HFFc6 (cell line): ENCODE data around the gene FTCD. TPM values are rescaled to one million over a fixed set of nuclear protein-coding genes. Genes with fewer than 3 reads are reported as not detected.

ENCODE experiments used
- DNase-seq: peaks from one replicate; pipeline ENCODE4 v3.0.0-alpha.2; 2018
- H3K27ac Mint-ChIP-seq: 2 replicates; pipeline ENCODE4 v1.8.0; 2020; ENCODE audit warnings: mild to moderate bottlenecking, mixed read lengths
- H3K27me3 Mint-ChIP-seq: 2 replicates; pipeline ENCODE4 v1.8.0; 2021; ENCODE audit warnings: mild to moderate bottlenecking, moderate library complexity, mixed read lengths; ENCODE audit not compliant: insufficient read depth
- H3K36me3 Mint-ChIP-seq: 2 replicates; pipeline ENCODE4 v1.8.0; 2021; ENCODE audit warnings: low read depth, mixed read lengths
- H3K4me1 Mint-ChIP-seq: 2 replicates; pipeline ENCODE4 v1.8.0; 2020; ENCODE audit warnings: low read depth, mixed read lengths
- H3K4me3 Mint-ChIP-seq: 2 replicates; pipeline ENCODE4 v1.8.0; 2020; ENCODE audit warnings: mild to moderate bottlenecking, moderate library complexity, mixed read lengths
- H3K9me3 Mint-ChIP-seq: 2 replicates; pipeline ENCODE4 v1.8.0; 2020; ENCODE audit warnings: mild to moderate bottlenecking, mixed read lengths
- CTCF ChIP-seq: fragments of 200-600 bp; sonication (generic); IDR thresholded peaks from 2 replicates; pipeline ENCODE4 v1.5.0; 2021; ENCODE audit warnings: antibody characterized with exemption, mild to moderate bottlenecking
- total RNA-seq, 6 experiments: library from RNA; stranded (reverse); fragmentation: NEBNext Ultra II Directional; extraction: Animal tissue kit (Norgen Biotek cat#: 25700); gene quantifications; 2 replicates in 1 of 6; 3 replicates in 5 of 6; pipeline ENCODE4 v1.2.3, GENCODE V29; 2021

FTCD gene
- total RNA-seq, 6 experiments from 2014 or later = 0.12 to 1.2 (median 0.17) TPM; not detected in 1

GRCh38 chr21:46092026-46092764 is 63.2 kb downstream of the FTCD start:
- Mint-ChIP-seq H3K27me3 (peaks cover 5% of the 10 kb centered on the region; the same call in 1 of the 2 replicates), H3K9me3 (peaks cover 25% of the 10 kb centered on the region), H3K4me1 (peaks cover 29% of the 10 kb centered on the region)

GRCh38 chr21:46091631-46092025 is 63.8 kb downstream of the FTCD start:
- Mint-ChIP-seq H3K9me3 (peaks cover 30% of the 10 kb centered on the region), H3K27ac (peak overlapping the region; percentile 98), H3K36me3 (peaks cover 27% of the 10 kb centered on the region), H3K4me1 (peaks cover 23% of the 10 kb centered on the region), H3K27me3 (peaks cover 5% of the 10 kb centered on the region; the same call in 1 of the 2 replicates), H3K4me3 (peak overlapping the region; percentile 86)
- no peak for TF ChIP-seq CTCF
- DNase-seq = no peak

More at GRCh38 chr21:46092026-46092764, 63.2 kb downstream of the FTCD start:
- Mint-ChIP-seq H3K4me3 (peak overlapping the region; percentile 86), H3K36me3 (peaks cover 22% of the 10 kb centered on the region), H3K27ac (peak overlapping the region; percentile 98)
- peak; percentile 97 for DNase-seq
- no peak for TF ChIP-seq CTCF

- Mint-ChIP-seq H3K36me3 (peaks cover 28% of the 10 kb centered on the region), H3K27me3 (peaks cover 5% of the 10 kb centered on the region; the same call in 1 of the 2 replicates), H3K27ac (peak overlapping the region; percentile 98), H3K9me3 (peaks cover 31% of the 10 kb centered on the region), H3K4me1 (peaks cover 23% of the 10 kb centered on the region), H3K4me3 (no peak overlapping the region)
- no peak for DNase-seq
- no peak for TF ChIP-seq CTCF
These were observed 64.3 kb downstream of the FTCD start for GRCh38 chr21:46091118-46091517.

- DNase-seq = no peak
- TF ChIP-seq CTCF = no peak
- H3K9me3 Mint-ChIP-seq = peaks cover 31% of the 10 kb centered on the region
- H3K36me3 Mint-ChIP-seq = peaks cover 28% of the 10 kb centered on the region
- peaks cover 23% of the 10 kb centered on the region for H3K4me1 Mint-ChIP-seq
- no peak overlapping the region for H3K4me3 Mint-ChIP-seq
- H3K27ac Mint-ChIP-seq = no peak overlapping the region
- H3K27me3 Mint-ChIP-seq = peaks cover 5% of the 10 kb centered on the region; the same call in 1 of the 2 replicates
These were observed 66.1 kb downstream of the FTCD start for GRCh38 chr21:46089285-46089684.

- Mint-ChIP-seq H3K27me3 (peaks cover 5% of the 10 kb centered on the region; the same call in 1 of the 2 replicates), H3K4me3 (no peak overlapping the region), H3K4me1 (peaks cover 23% of the 10 kb centered on the region), H3K36me3 (peaks cover 28% of the 10 kb centered on the region), H3K27ac (no peak overlapping the region), H3K9me3 (peaks cover 31% of the 10 kb centered on the region)
- DNase-seq = no peak
- no peak for TF ChIP-seq CTCF
These were observed 67.2 kb downstream of the FTCD start for GRCh38 chr21:46088189-46088588.
